Measurements from ENCODE around the gene ATP1B1.

- TF ChIP-seq CTCF (conservative IDR thresholded peaks at IDR 0.05; ENCODE audit: low read depth, low read length) (no peak), EZH2 (IDR thresholded peaks at IDR 0.05; ENCODE audit: borderline replicate concordance, low read depth, low read length, poor library complexity, severe bottlenecking) (no peak)
These were observed 43.2 kb downstream of the ATP1B1 start for GRCh38 chr1:169149555-169150286.

Measured in A673 (cell line).